Fibroblast of lung (primary cell): ENCODE data around the gene PHF8. TPM values are rescaled to one million over a fixed set of nuclear protein-coding genes. Genes with fewer than 3 reads are reported as not detected.

Experiments used
- DNase-seq, 2 donors: peaks; one replicate each; pipeline versions ENCODE4 v3.0.0 to v3.0.0-alpha.2; 2010; ENCODE audit warnings: low read depth in 2 of 2
- H2AFZ ChIP-seq: 2 replicates; pipeline ENCODE4 v1.5.1; 2012; ENCODE audit warnings: low read length, control low read depth, inconsistent platforms
- H3K27ac ChIP-seq: 2 replicates; pipeline ENCODE4 v1.5.1; 2011; ENCODE audit warnings: low read length, control low read depth; ENCODE audit not compliant: insufficient read depth
- H3K27me3 ChIP-seq: 2 replicates; pipeline ENCODE4 v1.5.1; 2011; ENCODE audit warnings: mild to moderate bottlenecking, low read length; ENCODE audit not compliant: control insufficient read depth, insufficient read depth
- H3K36me3 ChIP-seq: 2 replicates; pipeline ENCODE4 v1.5.1; 2011; ENCODE audit warnings: low read length; ENCODE audit not compliant: control insufficient read depth, insufficient read depth
- H3K4me1 ChIP-seq: 2 replicates; pipeline ENCODE4 v1.5.1; 2011; ENCODE audit warnings: low read length; ENCODE audit not compliant: control insufficient read depth, insufficient read depth; ENCODE audit errors: extremely low read depth
- H3K4me2 ChIP-seq: 2 replicates; pipeline ENCODE4 v1.5.1; 2011; ENCODE audit warnings: low read length, control low read depth; ENCODE audit not compliant: insufficient read depth; ENCODE audit errors: extremely low read depth
- H3K4me3 ChIP-seq, 4 experiments: fragments of 200-600 bp in 1 of 4; sonication (generic) in 1 of 4; replicated peaks in 1 of 4; 2 replicates each; pipeline ENCODE4 v1.5.1; 2011 to 2016; ENCODE audit warnings: low read length in 4 of 4, low read depth in 3 of 4, mild to moderate bottlenecking in 3 of 4, control low read depth in 2 of 4, inconsistent platforms in 1 of 4, mixed read lengths in 1 of 4; ENCODE audit not compliant: insufficient read depth in 1 of 4; ENCODE audit errors: control extremely low read depth in 1 of 4
- H3K79me2 ChIP-seq: 2 replicates; pipeline ENCODE4 v1.5.1; 2012; ENCODE audit warnings: mild to moderate bottlenecking, low read length, inconsistent platforms; ENCODE audit not compliant: control insufficient read depth, insufficient read depth
- H3K9ac ChIP-seq: 2 replicates; pipeline ENCODE4 v1.5.1; 2011; ENCODE audit warnings: mild to moderate bottlenecking, low read length, control low read depth; ENCODE audit not compliant: insufficient read depth
- H3K9me3 ChIP-seq: 2 replicates; pipeline ENCODE4 v1.5.1; 2012; ENCODE audit warnings: low read depth, low read length; ENCODE audit not compliant: control insufficient read depth, insufficient read depth
- H4K20me1 ChIP-seq: 2 replicates; pipeline ENCODE4 v1.5.1; 2011; ENCODE audit warnings: low read length; ENCODE audit not compliant: control insufficient read depth, insufficient read depth; ENCODE audit errors: extremely low read depth
- EZH2 ChIP-seq: IDR thresholded peaks from 2 replicates; pipeline ENCODE4 v1.5.1; 2012; ENCODE audit warnings: low read length, control low read depth, mild to moderate bottlenecking; ENCODE audit errors: missing control alignments
- polyA plus RNA-seq, 2 donors: library from polyadenylated mRNA; depleted of rRNA in 1 of 2; stranded (reverse) in 1 of 2; unstranded in 1 of 2; fragments of >200 nt; gene quantifications; 2 replicates each; pipeline ENCODE4 v1.2.1, GENCODE V29; 2011 to 2012; ENCODE audit warnings: missing spikeins in 1 of 2
- total RNA-seq: library from RNA; depleted of rRNA; stranded (reverse); fragments of >200 nt; gene quantifications from 2 replicates; pipeline ENCODE4 v1.2.1, GENCODE V29; 2014
- TF ChIP-seq, protein P1 (sequence below), 2 donors: IDR thresholded peaks in 1 of 2; conservative IDR thresholded peaks in 1 of 2; 1 replicate in 1 of 2; 2 replicates in 1 of 2; pipeline ENCODE4 v1.5.1; 2011 to 2012; ENCODE audit warnings: low read length in 2 of 2, control low read depth in 1 of 2, inconsistent platforms in 1 of 2, low read depth in 1 of 2, mild to moderate bottlenecking in 1 of 2

PHF8 gene
- total and polyA plus RNA-seq, 2 donors (not counting 1 experiment from before 2014, with no cell fraction given): 7.8 to 16.7 TPM

DNA sequence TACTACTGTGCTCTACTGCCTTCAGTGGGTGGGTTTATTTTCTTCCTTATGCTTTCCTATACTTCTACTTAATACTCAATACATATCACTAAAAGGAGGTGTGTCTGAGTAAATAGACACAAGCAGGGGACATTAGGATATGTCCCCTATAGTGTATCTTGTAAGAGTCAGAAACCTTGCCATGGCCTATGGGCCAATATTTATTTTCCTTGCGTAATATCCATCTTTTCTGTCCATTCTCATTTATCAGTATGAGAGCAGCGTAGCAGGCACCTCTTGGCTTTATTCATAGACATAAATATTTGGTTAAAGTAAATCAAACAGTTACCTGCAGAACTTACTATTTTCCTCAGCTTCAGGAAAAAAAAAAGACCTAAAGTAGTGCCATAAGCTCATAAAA lies 46.6 kb upstream of the PHF8 start:
- no peak for DNase-seq
- Histone ChIP-seq H3K36me3 (no peaks in the 10 kb centered on the region), H3K4me1 (no peaks in the 10 kb centered on the region), H3K27me3 (no peaks in the 10 kb centered on the region), H3K4me3 (no peak overlapping the region), H3K27ac (no peak overlapping the region), H2AFZ (no peak overlapping the region), H4K20me1 (no peaks in the 10 kb centered on the region), H3K9ac (no peak overlapping the region), H3K4me2 (no peak overlapping the region), H3K9me3 (no peaks in the 10 kb centered on the region), H3K79me2 (no peaks in the 10 kb centered on the region)
- TF ChIP-seq, protein P1, sequence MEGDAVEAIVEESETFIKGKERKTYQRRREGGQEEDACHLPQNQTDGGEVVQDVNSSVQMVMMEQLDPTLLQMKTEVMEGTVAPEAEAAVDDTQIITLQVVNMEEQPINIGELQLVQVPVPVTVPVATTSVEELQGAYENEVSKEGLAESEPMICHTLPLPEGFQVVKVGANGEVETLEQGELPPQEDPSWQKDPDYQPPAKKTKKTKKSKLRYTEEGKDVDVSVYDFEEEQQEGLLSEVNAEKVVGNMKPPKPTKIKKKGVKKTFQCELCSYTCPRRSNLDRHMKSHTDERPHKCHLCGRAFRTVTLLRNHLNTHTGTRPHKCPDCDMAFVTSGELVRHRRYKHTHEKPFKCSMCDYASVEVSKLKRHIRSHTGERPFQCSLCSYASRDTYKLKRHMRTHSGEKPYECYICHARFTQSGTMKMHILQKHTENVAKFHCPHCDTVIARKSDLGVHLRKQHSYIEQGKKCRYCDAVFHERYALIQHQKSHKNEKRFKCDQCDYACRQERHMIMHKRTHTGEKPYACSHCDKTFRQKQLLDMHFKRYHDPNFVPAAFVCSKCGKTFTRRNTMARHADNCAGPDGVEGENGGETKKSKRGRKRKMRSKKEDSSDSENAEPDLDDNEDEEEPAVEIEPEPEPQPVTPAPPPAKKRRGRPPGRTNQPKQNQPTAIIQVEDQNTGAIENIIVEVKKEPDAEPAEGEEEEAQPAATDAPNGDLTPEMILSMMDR (conservative IDR thresholded peaks at IDR 0.05 in 1 of 2, IDR thresholded peaks at IDR 0.05 in 1 of 2; ENCODE audit: low read depth in 1 of 2, low read length in 2 of 2): no peak
- TF ChIP-seq EZH2: no peak

DNA sequence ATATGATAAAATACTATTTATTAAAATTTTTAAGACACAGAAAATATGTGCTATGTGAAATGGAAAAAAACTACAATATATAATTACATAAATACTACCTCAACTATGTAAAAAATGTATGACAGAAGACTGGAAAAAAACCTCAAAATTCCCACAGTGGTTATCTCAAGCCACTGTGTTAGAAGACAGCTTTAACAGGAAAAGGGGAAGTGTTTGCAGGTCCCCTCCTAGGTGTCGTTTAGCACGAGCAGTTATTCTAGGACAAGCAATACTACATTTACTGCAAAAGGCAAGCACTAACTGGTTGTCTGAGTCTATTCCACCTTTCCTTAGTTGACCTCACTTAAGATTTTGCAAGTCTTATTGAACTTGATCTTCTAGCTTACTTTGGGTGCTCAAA lies 44.9 kb upstream of the PHF8 start:
- no peak overlapping the region for H3K9ac ChIP-seq
- no peak overlapping the region for H3K4me3 ChIP-seq
- no peaks in the 10 kb centered on the region for H3K9me3 ChIP-seq
- H3K4me2 ChIP-seq: no peak overlapping the region
- TF ChIP-seq, protein P1 (conservative IDR thresholded peaks at IDR 0.05 in 1 of 2, IDR thresholded peaks at IDR 0.05 in 1 of 2; ENCODE audit: low read depth in 1 of 2, low read length in 2 of 2): no peak
- TF ChIP-seq EZH2: no peak
- H3K36me3 ChIP-seq: no peaks in the 10 kb centered on the region
- H4K20me1 ChIP-seq: no peaks in the 10 kb centered on the region
- no peak for DNase-seq
- no peaks in the 10 kb centered on the region for H3K4me1 ChIP-seq
- H3K27me3 ChIP-seq: no peaks in the 10 kb centered on the region
- no peaks in the 10 kb centered on the region for H3K79me2 ChIP-seq
- H2AFZ ChIP-seq: no peak overlapping the region
- H3K27ac ChIP-seq: no peak overlapping the region

DNA sequence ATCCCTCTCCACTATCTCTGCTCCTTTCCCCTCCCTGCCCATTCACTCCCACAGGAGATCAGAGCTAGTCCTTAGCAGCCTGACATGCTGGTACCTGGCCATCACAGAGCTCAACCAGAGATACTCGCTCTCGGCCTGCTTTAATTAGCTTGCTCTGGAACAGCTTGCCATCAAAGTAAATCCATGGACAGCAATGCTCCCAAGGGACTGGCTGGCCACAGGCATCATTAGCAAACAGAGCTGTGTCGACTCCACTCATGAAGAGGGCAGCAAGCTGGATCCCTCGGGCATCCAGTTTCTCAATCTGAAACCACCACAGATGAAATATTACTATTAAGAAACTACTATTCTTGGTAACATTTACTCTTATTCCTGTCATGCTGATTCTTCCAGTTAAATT lies 43.4 kb upstream of the PHF8 start:
- no peak overlapping the region for H3K9ac ChIP-seq
- H3K36me3 ChIP-seq: no peaks in the 10 kb centered on the region
- no peak overlapping the region for H3K4me3 ChIP-seq
- H3K27me3 ChIP-seq: no peaks in the 10 kb centered on the region
- no peak overlapping the region for H3K4me2 ChIP-seq
- no peak overlapping the region for H3K27ac ChIP-seq
- H3K79me2 ChIP-seq: no peaks in the 10 kb centered on the region
- no peak for TF ChIP-seq EZH2
- TF ChIP-seq, protein P1 (conservative IDR thresholded peaks at IDR 0.05 in 1 of 2, IDR thresholded peaks at IDR 0.05 in 1 of 2; ENCODE audit: low read depth in 1 of 2, low read length in 2 of 2): no peak
- no peaks in the 10 kb centered on the region for H4K20me1 ChIP-seq
- no peak overlapping the region for H2AFZ ChIP-seq
- H3K4me1 ChIP-seq: no peaks in the 10 kb centered on the region
- no peak for DNase-seq
- no peaks in the 10 kb centered on the region for H3K9me3 ChIP-seq
